ENCODE measurements around the gene CTNND1. TPM values are rescaled to one million over a fixed set of nuclear protein-coding genes. Genes with fewer than 3 reads are reported as not detected.

CTNND1 gene
- total and polyA plus RNA-seq, 10 of the 15 experiments (the other 5 are each of a cell fraction or from before 2014, with no cell fraction given), result 4.7 to 70.0 (median 30.0) TPM

DNA sequence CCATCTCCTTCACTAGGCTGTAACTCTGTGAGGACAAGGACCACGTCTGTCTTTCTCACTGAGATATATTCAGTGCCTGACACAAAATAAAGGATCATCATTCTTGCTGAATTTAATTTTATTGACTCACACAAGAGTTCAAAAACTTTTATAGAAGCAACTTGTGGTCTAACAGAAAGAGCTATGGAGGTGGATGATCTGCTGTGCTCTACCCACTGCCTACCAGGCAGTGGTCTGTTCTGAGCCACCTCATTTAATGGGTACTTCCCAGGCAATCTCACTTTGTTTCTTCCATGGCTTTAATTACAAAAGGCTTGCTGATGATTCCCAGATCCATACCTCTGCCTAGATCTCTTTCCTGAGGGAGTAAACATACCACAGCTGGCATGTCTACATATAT, 14.7 kb upstream of the CTNND1 start:
- in situ Hi-C loops (cut with MboI) (no loop called here), intact Hi-C loops (cut with micrococcal nuclease; ENCODE audit: unreplicated experiment) (no loop called here)
- WGBS (ENCODE audit: insufficient coverage, insufficient replicate concordance, low lambda C conversion rate, missing lambda C conversion rate), result 100% methylated on average over 1 of the region's 1 CpG
- no peaks in the 10 kb centered on the region for H4K20me1 ChIP-seq (ENCODE audit: control insufficient read depth, insufficient read depth)
- no peaks in the 10 kb centered on the region for H3K4me1 ChIP-seq (ENCODE audit: control insufficient read depth, insufficient read depth, low read length)
- ChIA-PET CTCF (interaction anchor here (1.7 to 12.2 kb wide), 3 partner anchors 10 to 54 kb away, joined by 4 to 227 read pairs (median 9); no protein-coding TSS in a partner anchor), RAD21 (ENCODE audit: unreplicated experiment) (interaction anchor here (1.4 to 4.7 kb wide), 2 partner anchors 33 to 53 kb away, joined by 3 to 25 read pairs; no protein-coding TSS in a partner anchor), SMC1A (ENCODE audit: uncharacterized antibody, unreplicated experiment) (interaction anchor here (1.2 to 8.3 kb wide), 5 partner anchors 15 to 71 kb away, joined by 4 to 83 read pairs (median 5); partner anchors contain the start of gene CTNND1), POLR2A (interaction anchor here (0.6 to 1.0 kb wide), 2 partner anchors 9 to 69 kb away, joined by 3 read pairs; no protein-coding TSS in a partner anchor)
- no peak for ATAC-seq
- H3K9ac ChIP-seq (ENCODE audit: control insufficient read depth, insufficient read depth, low read length), result no peak overlapping the region
- H3K4me3 ChIP-seq, result no peak overlapping the region
- no peak overlapping the region for H2AFZ ChIP-seq (ENCODE audit: control insufficient read depth, low read depth, low read length)
- TF ChIP-seq, protein P1, sequence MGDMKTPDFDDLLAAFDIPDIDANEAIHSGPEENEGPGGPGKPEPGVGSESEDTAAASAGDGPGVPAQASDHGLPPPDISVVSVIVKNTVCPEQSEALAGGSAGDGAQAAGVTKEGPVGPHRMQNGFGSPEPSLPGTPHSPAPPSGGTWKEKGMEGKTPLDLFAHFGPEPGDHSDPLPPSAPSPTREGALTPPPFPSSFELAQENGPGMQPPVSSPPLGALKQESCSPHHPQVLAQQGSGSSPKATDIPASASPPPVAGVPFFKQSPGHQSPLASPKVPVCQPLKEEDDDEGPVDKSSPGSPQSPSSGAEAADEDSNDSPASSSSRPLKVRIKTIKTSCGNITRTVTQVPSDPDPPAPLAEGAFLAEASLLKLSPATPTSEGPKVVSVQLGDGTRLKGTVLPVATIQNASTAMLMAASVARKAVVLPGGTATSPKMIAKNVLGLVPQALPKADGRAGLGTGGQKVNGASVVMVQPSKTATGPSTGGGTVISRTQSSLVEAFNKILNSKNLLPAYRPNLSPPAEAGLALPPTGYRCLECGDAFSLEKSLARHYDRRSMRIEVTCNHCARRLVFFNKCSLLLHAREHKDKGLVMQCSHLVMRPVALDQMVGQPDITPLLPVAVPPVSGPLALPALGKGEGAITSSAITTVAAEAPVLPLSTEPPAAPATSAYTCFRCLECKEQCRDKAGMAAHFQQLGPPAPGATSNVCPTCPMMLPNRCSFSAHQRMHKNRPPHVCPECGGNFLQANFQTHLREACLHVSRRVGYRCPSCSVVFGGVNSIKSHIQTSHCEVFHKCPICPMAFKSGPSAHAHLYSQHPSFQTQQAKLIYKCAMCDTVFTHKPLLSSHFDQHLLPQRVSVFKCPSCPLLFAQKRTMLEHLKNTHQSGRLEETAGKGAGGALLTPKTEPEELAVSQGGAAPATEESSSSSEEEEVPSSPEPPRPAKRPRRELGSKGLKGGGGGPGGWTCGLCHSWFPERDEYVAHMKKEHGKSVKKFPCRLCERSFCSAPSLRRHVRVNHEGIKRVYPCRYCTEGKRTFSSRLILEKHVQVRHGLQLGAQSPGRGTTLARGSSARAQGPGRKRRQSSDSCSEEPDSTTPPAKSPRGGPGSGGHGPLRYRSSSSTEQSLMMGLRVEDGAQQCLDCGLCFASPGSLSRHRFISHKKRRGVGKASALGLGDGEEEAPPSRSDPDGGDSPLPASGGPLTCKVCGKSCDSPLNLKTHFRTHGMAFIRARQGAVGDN (IDR thresholded peaks at IDR 0.05), result no peak
- TF ChIP-seq, protein P2, sequence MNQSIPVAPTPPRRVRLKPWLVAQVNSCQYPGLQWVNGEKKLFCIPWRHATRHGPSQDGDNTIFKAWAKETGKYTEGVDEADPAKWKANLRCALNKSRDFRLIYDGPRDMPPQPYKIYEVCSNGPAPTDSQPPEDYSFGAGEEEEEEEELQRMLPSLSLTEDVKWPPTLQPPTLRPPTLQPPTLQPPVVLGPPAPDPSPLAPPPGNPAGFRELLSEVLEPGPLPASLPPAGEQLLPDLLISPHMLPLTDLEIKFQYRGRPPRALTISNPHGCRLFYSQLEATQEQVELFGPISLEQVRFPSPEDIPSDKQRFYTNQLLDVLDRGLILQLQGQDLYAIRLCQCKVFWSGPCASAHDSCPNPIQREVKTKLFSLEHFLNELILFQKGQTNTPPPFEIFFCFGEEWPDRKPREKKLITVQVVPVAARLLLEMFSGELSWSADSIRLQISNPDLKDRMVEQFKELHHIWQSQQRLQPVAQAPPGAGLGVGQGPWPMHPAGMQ (IDR thresholded peaks at IDR 0.05; ENCODE audit: borderline replicate concordance), result no peak
- no peak for TF ChIP-seq RAD21 (IDR thresholded peaks at IDR 0.05; ENCODE audit: insufficient read depth, low read depth, low read length)
- no peak for TF ChIP-seq MEF2A (IDR thresholded peaks at IDR 0.05; ENCODE audit: insufficient read depth, low read depth, low read length)
- TF ChIP-seq ZZZ3 (IDR thresholded peaks at IDR 0.05; ENCODE audit: control insufficient read depth, insufficient read length, low read depth), result no peak
- no peak for TF ChIP-seq ZNF622 (IDR thresholded peaks at IDR 0.05)
- no peak for TF ChIP-seq KLF5 (IDR thresholded peaks at IDR 0.05; ENCODE audit: partially characterized antibody)
- TF ChIP-seq SMC3 (IDR thresholded peaks at IDR 0.05; ENCODE audit: borderline replicate concordance, low read length), result no peak
- no peak for TF ChIP-seq EGR1 (IDR thresholded peaks at IDR 0.05; ENCODE audit: borderline replicate concordance in 1 of 2, low read depth in 2 of 2, low read length in 2 of 2)
- TF ChIP-seq LARP7 (IDR thresholded peaks at IDR 0.05), result no peak
- no peak for TF ChIP-seq SRF (IDR thresholded peaks at IDR 0.05; ENCODE audit: low read depth in 2 of 2, low read length in 2 of 2)
- no TSS peak for BruUV-seq (replicated peaks)
- H3K36me3 ChIP-seq (ENCODE audit: control insufficient read depth in 2 of 2, insufficient read depth in 2 of 2, low read length in 1 of 2), result peaks cover 12 to 17% of the 10 kb centered on the region in 2 experiments
- H3K9me3 ChIP-seq (replicated peaks; ENCODE audit: control insufficient read depth, insufficient read depth, low read length), result no peaks in the 10 kb centered on the region
- no peak for DNase-seq (ENCODE audit: low read depth, low spot score)
- no peak overlapping the region for H3K27ac ChIP-seq (ENCODE audit: control insufficient read depth, insufficient read depth)
- no peak overlapping the region for H3K4me2 ChIP-seq (ENCODE audit: control insufficient read depth, insufficient read depth)
- no peaks in the 10 kb centered on the region for H3K27me3 ChIP-seq (replicated peaks in 1 of 2; ENCODE audit: control insufficient read depth in 2 of 2, insufficient read depth in 2 of 2, low read length in 1 of 2)
- H3K79me2 ChIP-seq (ENCODE audit: control insufficient read depth, insufficient read depth, low read length), result peaks cover 12% of the 10 kb centered on the region
- no peak for FAIRE-seq

All from GM12878 (cell line).